ENCODE measurements around the gene ZNF836. TPM values are rescaled to one million over a fixed set of nuclear protein-coding genes. Genes with fewer than 3 reads are reported as not detected.

ZNF836 gene
- total and polyA plus RNA-seq, 2 of the 13 experiments (the other 11 are each of a cell fraction or from before 2014, with no cell fraction given) = 1.6 to 5.3 TPM

DNA sequence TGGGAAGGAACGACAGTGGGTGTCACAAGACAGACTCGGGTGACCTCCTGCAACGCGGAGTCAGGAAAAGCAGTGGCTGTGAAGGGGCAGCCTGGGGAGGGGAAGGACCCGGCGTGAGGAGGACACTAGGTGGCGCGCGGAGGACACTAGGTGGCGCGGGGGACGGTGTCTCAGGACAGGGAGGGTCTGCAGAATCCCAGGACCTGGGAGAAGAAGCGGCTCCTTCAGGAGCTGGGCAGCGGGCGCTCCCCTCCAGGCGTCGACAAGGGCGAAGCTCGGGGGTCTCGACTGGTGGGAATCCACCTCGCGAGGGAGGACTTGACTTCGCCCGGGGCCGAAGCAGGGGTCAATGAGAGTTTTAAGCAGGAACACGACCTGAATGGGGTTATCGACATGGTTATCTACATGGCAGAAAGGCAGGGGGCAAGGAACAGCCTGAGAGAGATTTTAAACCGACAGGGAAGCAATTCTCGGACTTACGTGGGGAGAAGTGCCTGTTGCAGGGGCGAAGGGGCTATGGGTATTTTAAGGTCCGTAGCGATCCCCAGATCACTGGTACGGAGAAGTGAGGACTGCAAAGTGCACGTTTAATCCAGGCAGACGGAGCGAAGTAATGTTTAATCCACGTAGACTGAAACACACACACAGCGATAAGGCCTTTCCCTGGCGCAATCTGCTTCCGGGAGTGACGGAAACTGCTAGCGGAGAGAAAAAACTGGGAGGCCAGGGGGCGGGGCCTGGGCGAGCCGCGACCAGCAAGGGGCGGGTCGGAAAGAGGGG, 32.0 kb downstream of the ZNF836 start, which contains the start of gene ZNF616 (continued):
- TF ChIP-seq, protein P1, sequence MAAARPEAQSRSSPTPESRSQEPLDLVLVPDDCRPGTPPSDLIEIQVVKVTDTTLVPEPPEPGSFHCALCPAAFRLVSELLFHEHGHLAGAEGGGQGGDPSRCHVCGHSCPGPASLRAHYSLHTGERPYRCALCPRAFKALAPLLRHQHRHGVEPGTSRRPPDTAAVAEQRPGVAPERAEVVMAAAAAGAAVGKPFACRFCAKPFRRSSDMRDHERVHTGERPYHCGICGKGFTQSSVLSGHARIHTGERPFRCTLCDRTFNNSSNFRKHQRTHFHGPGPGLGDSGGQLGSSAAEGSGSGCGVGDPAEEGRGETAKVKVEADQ (CRISPR knock-in tag; IDR thresholded peaks at IDR 0.05; ENCODE audit: borderline replicate concordance) = no peak; the same call in 1 of the 2 replicates
- TF ChIP-seq, protein P2, sequence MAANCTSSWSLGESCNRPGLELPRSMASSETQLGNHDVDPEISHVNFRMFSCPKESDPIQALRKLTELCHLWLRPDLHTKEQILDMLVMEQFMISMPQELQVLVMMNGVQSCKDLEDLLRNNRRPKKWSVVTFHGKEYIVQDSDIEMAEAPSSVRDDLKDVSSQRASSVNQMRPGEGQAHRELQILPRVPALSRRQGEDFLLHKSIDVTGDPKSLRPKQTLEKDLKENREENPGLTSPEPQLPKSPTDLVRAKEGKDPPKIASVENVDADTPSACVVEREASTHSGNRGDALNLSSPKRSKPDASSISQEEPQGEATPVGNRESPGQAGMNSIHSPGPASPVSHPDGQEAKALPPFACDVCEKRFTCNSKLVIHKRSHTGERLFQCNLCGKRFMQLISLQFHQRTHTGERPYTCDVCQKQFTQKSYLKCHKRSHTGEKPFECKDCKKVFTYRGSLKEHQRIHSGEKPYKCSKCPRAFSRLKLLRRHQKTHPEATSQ (CRISPR knock-in tag; IDR thresholded peaks at IDR 0.05; ENCODE audit: borderline replicate concordance) = no peak
- no peak for TF ChIP-seq SIN3B (IDR thresholded peaks at IDR 0.05; ENCODE audit: low read length)
- TF ChIP-seq, protein P3, sequence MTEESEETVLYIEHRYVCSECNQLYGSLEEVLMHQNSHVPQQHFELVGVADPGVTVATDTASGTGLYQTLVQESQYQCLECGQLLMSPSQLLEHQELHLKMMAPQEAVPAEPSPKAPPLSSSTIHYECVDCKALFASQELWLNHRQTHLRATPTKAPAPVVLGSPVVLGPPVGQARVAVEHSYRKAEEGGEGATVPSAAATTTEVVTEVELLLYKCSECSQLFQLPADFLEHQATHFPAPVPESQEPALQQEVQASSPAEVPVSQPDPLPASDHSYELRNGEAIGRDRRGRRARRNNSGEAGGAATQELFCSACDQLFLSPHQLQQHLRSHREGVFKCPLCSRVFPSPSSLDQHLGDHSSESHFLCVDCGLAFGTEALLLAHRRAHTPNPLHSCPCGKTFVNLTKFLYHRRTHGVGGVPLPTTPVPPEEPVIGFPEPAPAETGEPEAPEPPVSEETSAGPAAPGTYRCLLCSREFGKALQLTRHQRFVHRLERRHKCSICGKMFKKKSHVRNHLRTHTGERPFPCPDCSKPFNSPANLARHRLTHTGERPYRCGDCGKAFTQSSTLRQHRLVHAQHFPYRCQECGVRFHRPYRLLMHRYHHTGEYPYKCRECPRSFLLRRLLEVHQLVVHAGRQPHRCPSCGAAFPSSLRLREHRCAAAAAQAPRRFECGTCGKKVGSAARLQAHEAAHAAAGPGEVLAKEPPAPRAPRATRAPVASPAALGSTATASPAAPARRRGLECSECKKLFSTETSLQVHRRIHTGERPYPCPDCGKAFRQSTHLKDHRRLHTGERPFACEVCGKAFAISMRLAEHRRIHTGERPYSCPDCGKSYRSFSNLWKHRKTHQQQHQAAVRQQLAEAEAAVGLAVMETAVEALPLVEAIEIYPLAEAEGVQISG (CRISPR knock-in tag; IDR thresholded peaks at IDR 0.05) = no peak; the same call in 1 of the 2 replicates
- TF ChIP-seq, protein P4, sequence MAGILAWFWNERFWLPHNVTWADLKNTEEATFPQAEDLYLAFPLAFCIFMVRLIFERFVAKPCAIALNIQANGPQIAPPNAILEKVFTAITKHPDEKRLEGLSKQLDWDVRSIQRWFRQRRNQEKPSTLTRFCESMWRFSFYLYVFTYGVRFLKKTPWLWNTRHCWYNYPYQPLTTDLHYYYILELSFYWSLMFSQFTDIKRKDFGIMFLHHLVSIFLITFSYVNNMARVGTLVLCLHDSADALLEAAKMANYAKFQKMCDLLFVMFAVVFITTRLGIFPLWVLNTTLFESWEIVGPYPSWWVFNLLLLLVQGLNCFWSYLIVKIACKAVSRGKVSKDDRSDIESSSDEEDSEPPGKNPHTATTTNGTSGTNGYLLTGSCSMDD (CRISPR knock-in tag; IDR thresholded peaks at IDR 0.05) = no peak
- no peak for TF ChIP-seq ZNF781 (CRISPR knock-in tag; IDR thresholded peaks at IDR 0.05; ENCODE audit: borderline replicate concordance, not compliant biosample characterization)
- no peak for TF ChIP-seq RFXANK (CRISPR knock-in tag; IDR thresholded peaks at IDR 0.05)
- TF ChIP-seq MZF1 (CRISPR knock-in tag; IDR thresholded peaks at IDR 0.05; ENCODE audit: borderline replicate concordance) = no peak
- no peak for TF ChIP-seq MLLT10 (CRISPR knock-in tag; IDR thresholded peaks at IDR 0.05)
- TF ChIP-seq PHF21A (CRISPR knock-in tag; IDR thresholded peaks at IDR 0.05) = peak; percentile 67
- no peak for TF ChIP-seq ZNF790 (CRISPR knock-in tag; IDR thresholded peaks at IDR 0.05; ENCODE audit: borderline replicate concordance)
- peak; percentile 94; the same call in 1 of the 2 replicates for TF ChIP-seq ZNF570 (CRISPR knock-in tag; IDR thresholded peaks at IDR 0.05; ENCODE audit: borderline replicate concordance)
- TF ChIP-seq, protein P5, sequence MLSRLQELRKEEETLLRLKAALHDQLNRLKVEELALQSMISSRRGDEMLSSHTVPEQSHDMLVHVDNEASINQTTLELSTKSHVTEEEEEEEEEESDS (CRISPR knock-in tag; IDR thresholded peaks at IDR 0.05; ENCODE audit: borderline replicate concordance) = no peak
- peak; percentile 90 for TF ChIP-seq GABPB1 (CRISPR knock-in tag; IDR thresholded peaks at IDR 0.05)
- TF ChIP-seq HNRNPUL1 (IDR thresholded peaks at IDR 0.05; ENCODE audit: low read depth, low read length) = no peak
- no peak for TF ChIP-seq ZNF558 (CRISPR knock-in tag; IDR thresholded peaks at IDR 0.05; ENCODE audit: borderline replicate concordance)
- TF ChIP-seq ELF1 (CRISPR knock-in tag; IDR thresholded peaks at IDR 0.05) = peak; percentile 87
- TF ChIP-seq ZBTB21 (CRISPR knock-in tag; IDR thresholded peaks at IDR 0.05) = no peak
- TF ChIP-seq, protein P6, sequence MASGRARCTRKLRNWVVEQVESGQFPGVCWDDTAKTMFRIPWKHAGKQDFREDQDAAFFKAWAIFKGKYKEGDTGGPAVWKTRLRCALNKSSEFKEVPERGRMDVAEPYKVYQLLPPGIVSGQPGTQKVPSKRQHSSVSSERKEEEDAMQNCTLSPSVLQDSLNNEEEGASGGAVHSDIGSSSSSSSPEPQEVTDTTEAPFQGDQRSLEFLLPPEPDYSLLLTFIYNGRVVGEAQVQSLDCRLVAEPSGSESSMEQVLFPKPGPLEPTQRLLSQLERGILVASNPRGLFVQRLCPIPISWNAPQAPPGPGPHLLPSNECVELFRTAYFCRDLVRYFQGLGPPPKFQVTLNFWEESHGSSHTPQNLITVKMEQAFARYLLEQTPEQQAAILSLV (CRISPR knock-in tag; IDR thresholded peaks at IDR 0.05; ENCODE audit: borderline replicate concordance) = peak; percentile 28; the same call in 1 of the 2 replicates
- 0 out of 2 replicates have a peak, but pooled peaks have one; percentile 30 for TF ChIP-seq ZSCAN31 (CRISPR knock-in tag; IDR thresholded peaks at IDR 0.05; ENCODE audit: low read depth)

Data from HepG2 (cell line).